HG02642 (cell line): Measurements from ENCODE around the gene ABCG8.

Experiments
- ATAC-seq: cut with Tn5 transposase; IDR thresholded peaks from one replicate; pipeline ENCODE4 v1.9.1; 2021; ENCODE audit warnings: mild to moderate bottlenecking; ENCODE audit not compliant: unreplicated experiment, poor library complexity

The ABCG8 gene

GRCh38 chr2:43824951-43825493 is 13.7 kb upstream of the ABCG8 start:
- no peak for ATAC-seq

- ATAC-seq: no peak
Observed at GRCh38 chr2:43825841-43826240, 12.9 kb upstream of the ABCG8 start.

- no peak for ATAC-seq
Observed at GRCh38 chr2:43826305-43827250, 12.2 kb upstream of the ABCG8 start.

GRCh38 chr2:43831543-43832294 is 7.1 kb upstream of the ABCG8 start:
- ATAC-seq: no peak

GRCh38 chr2:43832457-43832856 is 6.3 kb upstream of the ABCG8 start:
- ATAC-seq: no peak

DNA sequence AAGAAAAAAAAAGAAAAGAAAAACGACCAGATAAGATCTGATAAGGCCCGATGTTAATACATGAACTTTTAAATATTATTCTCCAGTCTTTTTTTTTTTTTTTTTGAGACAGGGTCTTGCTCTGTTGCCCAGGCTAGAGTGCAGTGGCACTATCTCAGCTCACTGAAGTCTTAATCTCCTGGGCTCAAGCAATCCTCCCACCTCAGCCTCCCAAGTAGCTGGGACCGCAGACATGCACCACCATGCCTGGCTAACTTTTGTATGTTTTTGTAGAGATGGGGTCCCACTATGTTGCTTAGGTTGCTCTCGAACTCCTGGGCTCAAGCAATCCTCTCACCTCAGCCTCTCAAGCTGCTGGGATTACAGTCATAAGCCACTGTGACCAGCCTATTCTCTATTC is 1.7 kb upstream of the ABCG8 start:
- no peak for ATAC-seq

DNA sequence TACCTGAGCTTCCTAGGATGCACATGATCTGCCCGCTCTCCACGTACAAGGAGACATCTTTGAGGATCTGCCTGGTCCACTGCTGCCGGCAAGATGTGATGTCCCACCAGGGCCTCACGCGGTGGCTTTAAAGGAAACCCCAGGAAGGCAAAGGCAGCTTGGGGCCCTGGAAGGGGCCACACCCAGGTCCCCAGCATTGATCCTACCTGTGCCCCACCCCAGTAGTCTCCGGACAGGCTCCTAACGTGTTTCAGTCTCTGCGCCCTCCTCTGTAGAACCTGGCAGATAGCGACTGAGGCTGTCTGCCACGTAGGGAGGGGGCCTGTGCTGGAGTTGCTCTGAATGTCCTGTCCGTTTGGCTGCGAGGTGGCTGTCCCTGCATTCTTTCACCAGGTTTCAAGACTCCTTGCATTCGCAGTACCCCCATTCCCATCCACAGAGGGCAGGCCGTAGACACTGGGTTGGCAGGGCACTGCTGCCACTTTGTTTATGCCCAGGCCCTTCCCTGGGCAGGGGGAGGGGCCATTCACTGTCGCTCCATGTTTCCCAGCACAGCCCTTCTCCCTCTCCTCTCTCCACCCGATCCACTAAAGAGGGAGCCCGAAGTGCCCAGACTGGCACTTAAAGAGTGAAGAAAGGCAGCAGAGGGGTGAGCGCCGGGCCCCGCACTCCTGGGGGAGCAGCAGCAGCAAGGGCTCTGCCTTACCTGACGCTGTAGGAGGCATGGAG is 776 bp upstream of the ABCG8 start:
- no peak for ATAC-seq

DNA sequence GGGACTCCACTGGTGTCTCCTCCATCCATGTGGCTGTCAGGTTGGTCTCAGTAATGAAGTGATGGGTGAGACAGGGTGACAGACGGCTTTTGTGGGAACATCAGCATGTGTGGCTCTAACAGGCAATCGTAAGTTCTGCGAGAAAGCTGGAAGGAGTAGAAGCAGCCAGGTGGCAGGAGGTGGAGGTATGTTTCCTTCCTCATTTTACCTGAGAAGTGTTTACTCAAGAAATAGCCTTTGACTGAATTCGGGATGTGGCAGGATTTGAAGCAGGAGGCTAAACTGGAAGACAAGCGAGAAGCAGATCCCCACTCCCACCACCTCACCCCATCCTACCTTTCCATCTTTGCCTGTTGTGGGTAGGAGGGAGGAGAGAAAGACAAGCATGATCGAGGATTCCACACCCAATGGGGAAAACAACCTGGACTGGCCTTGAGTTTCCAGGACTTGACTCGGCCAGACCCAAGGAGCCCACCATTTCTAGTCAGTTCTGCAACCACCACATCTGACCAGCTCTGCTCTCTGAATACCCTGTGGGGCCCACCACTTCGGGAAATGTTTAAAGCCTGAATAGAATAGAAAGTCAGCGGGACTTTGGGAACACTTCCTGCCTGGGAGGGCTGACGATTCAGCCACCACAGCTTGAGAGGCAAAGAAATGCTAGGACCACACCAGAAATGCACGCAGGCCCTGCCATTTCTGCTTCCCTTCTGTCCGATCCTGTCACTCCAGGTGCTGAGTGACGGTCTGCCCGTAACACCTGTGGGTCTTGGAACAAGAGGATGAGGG is 1.2 kb downstream of the ABCG8 start:
- ATAC-seq: no peak

- ATAC-seq: no peak
Observed at GRCh38 chr2:43840965-43841364, 2.2 kb downstream of the ABCG8 start.

DNA sequence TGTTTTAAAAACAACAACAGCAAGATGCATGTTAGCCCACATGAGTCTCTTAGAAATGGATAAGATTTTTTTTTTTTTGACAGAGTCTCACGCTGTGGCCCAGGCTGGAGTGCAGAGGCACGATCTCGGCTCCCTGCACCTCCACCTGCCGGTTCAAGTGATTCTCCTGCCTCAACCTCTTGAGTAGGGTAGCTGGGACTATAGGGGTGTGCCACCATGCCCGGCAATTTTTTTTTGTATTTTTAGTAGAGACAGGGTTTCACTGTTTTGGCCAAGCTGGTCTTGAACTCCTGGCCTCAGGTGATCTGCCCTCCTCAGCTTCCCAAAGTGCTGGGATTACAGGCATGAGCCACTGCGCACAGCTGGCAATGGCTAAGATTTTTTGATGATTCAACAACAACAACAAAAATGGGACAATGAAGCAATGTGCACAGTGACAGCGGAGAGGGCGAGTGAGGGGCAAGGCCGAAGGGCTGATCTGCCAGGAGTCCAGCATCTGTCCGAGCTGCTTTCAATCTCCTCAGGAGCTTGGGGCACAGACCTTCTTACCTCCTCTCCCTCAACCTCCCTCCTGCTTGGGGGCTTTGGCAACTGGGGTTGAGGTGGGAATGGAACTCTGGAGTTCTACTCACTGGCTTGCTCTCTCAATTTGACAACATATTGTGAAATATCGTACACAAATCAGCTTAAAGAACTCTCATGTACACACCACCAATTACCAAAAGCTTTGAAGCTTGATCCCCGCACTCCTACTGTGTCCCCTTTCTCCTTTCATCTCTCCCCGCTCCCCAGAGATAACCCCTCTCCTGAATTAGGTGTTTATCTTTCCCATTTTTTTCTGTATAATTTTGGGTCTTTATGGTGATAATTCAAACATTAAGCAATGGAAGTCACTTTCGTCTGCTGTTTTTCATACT is 3.4 kb downstream of the ABCG8 start:
- ATAC-seq: no peak

- no peak for ATAC-seq
Observed at GRCh38 chr2:43842866-43843226, 4.1 kb downstream of the ABCG8 start.

DNA sequence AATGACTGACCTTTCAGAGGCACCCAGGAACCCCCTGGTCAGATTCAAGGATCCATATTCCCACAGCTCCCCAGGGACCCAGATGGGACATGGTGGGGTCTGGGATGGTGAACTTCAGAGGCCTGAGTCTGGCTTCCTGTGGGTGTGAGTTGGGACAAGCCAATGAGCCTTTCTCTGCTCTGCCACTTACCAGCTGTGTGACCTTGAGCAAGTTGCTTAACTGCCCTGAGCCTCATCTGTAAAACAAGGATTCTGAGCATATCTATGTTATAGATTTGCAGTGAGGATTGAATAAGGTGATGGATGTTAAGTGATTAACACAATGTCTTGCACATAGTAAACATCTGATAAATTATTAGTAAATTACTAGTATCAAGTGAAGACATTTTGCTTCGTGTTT is 6.4 kb downstream of the ABCG8 start:
- ATAC-seq: no peak

GRCh38 chr2:43846140-43846793 is 7.5 kb downstream of the ABCG8 start:
- ATAC-seq: no peak

- no peak for ATAC-seq
Observed at GRCh38 chr2:43848214-43848613, 9.4 kb downstream of the ABCG8 start.

DNA sequence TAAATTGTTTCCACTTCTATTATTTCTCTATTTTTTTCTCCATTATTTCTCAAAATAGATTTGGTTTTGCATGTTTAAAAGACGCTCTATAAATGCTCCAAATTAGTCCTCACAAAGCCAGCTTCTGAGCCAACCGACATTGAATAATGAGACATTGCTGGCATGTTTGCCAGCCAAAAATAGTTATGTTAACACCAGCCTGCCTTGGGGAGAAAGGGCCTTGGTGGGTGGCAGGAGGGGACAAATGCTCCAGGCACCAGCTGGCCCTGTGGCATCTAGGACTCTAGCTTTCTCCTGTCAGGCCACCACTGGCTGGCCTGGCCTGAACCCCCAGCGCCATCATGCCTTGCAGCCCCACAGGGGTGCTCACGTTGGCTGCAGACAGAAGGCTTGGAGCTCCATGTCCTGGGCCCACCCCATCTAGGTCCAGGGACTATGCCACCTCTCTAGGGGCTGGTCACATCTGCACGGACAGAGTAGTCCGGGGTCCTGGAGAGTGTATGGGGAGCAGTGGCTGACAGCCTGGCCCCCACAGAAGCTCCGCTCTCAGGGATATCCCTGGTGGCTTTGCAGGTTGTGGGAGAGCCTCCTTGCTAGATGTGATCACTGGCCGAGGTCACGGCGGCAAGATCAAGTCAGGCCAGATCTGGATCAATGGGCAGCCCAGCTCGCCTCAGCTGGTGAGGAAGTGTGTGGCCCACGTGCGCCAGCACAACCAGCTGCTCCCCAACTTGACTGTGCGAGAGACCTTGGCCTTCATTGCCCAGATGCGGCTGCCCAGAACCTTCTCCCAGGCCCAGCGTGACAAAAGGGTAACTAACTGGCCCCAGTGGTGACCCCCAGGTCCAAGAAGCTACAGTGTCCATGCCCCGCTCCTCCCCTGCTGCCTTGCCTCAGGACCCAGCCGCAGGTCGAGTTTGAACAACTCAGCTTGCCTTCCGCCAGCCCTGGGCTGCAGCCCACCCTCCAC is 12.5 kb downstream of the ABCG8 start:
- ATAC-seq: no peak

DNA sequence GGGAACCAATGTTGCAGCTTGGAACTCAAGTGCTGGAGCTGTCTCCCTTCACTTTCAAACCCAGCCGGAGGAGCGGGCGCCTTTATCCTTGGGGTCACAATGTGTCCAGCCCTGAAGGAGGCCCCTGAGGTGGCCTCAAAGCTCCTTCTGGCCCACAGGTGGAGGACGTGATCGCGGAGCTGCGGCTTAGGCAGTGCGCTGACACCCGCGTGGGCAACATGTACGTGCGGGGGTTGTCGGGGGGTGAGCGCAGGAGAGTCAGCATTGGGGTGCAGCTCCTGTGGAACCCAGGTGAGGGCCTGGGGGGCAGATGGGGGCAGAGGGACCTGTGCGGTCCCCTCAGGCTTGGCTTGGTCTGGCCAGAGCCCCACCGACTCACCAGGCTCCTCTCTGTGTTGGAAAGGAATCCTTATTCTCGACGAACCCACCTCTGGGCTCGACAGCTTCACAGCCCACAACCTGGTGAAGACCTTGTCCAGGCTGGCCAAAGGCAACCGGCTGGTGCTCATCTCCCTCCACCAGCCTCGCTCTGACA is 13.5 kb downstream of the ABCG8 start:
- no peak for ATAC-seq
